ENCODE measurements around the gene IL22RA1. TPM values are rescaled to one million over a fixed set of nuclear protein-coding genes. Genes with fewer than 3 reads are reported as not detected.
A peak's percentile ranks its signal among the peaks of the same experiment; 100 is the strongest.

The IL22RA1 gene
- not detected in 2 replicates for total RNA-seq (2013; cell fraction: nucleolus; rRNA removed)
- not detected in 2 replicates for total RNA-seq (2014; rRNA removed)
- not detected in 2 replicates for total RNA-seq (2014; rRNA removed; fragmentation: Illumina TruSeq; extraction: Trizol)
- total RNA-seq (2021) = 0.08 TPM in 1 of 2 replicates, not detected in the other
- not detected for polyA plus RNA-seq (2011; ENCODE audit: low read depth)
- not detected in 2 replicates for polyA plus RNA-seq (2011; rRNA removed)
- polyA plus RNA-seq (2011; cell fraction: cytosol; rRNA removed) = 0.02 TPM in 1 of 2 replicates, not detected in the other
- not detected in 2 replicates for polyA plus RNA-seq (2011; cell fraction: nucleus; rRNA removed)
- polyA plus RNA-seq (2012) = not detected in 2 replicates
- not detected in 2 replicates for polyA plus RNA-seq (2014; fragmentation: Illumina TruSeq; extraction: Trizol)
- not detected for polyA plus RNA-seq (2014; fragmentation: Nextera tagmentation; extraction: Ambion mirVana)
- polyA plus RNA-seq (2014; rRNA removed) = not detected in 2 replicates
- not detected for polyA plus RNA-seq (2016; fragmentation: Nextera tagmentation; extraction: Ambion mirVana)
- polyA minus RNA-seq (2011; rRNA and poly(A)+ RNA removed) = not detected in 2 replicates
- not detected in 2 replicates for polyA minus RNA-seq (2011; cell fraction: cytosol; rRNA and poly(A)+ RNA removed)
- polyA minus RNA-seq (2011; cell fraction: nucleus; rRNA and poly(A)+ RNA removed) = not detected in 2 replicates
- not detected for Bru-seq, nascent RNA
- BruChase-seq, experiment 1, labeled RNA remaining after a 6-hour chase = not detected
- percentile 4 among the genes with signal in this experiment for BruChase-seq, experiment 2, labeled RNA remaining after a 2-hour chase
- long read RNA-seq, experiment 1 = 0 reads
- long read RNA-seq, experiment 2 = 0 reads

DNA sequence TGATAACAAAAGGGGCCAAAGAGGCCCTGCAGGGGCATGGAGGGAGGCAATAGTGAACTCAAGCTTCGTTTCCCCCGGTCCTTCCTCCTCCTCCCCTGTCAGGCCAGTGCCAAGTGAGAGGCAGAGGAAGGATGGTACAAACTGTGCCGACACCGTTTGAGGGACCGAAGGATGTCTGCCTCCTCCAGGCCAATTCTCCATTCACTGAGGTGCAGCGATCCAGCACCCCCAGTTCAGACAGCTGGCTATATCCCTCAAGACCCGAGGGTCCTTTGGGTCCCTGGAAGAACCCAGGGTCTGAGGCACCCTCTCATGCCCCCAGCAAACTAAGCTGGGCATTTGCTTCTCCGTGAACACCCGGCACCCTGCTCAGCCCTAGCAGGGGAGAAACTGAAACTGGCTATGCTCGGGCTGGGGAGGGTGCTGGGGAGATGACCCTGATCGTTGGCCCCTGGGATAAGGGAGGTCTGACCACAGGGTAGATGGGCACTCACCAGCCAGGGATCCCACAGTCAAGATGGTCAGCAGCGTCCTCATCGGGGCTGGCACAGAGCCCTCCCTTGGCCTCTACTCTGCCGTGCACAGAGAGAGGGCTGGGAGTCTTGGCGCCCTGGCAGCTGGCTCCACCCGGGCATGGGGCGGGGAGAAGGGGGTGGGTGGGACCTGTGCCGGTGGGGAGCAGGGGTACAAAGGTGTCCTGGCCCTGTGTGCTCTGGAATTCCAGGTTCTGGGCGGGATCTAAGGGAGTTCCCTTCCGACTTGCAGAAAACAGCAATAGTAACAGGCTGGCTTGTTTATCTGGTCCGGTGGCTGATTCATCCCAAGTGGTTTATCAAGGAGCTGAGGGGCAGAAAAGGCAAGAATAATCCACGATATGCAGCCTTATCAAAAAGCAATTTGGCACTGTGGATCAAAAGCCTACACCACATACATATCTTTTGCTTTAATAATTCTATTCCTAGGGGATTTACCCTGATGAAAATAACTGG lies at the start of gene IL22RA1:
Gene IL22RA1, minus strand, starts transcription at position 595 of the 989 bp plus-strand sequence. Its CDS starts 58 bp downstream, at position 537.
- Histone ChIP-seq H3K4me1 (ENCODE audit: control insufficient read depth, insufficient read depth, low read length) (no peaks in the 10 kb centered on the region), H3K4me2 (ENCODE audit: control insufficient read depth, insufficient read depth) (no peak within 1 kb of the TSS), H4K20me1 (ENCODE audit: control insufficient read depth, insufficient read depth) (no peaks in the 10 kb centered on the region), H3K9me3 (replicated peaks; ENCODE audit: control insufficient read depth, insufficient read depth, low read length) (no peaks in the 10 kb centered on the region), H3K79me2 (ENCODE audit: control insufficient read depth, insufficient read depth, low read length) (no peaks in the 10 kb centered on the region), H3K9ac (ENCODE audit: control insufficient read depth, insufficient read depth, low read length) (no peak within 1 kb of the TSS), H3K27me3 (replicated peaks in 1 of 2; ENCODE audit: control insufficient read depth in 2 of 2, insufficient read depth in 2 of 2, low read length in 1 of 2) (peaks cover 2 to 9% of the 10 kb centered on the region in 2 experiments; a peak in 2 of 4 replicates), H3K27ac (ENCODE audit: control insufficient read depth, insufficient read depth) (no peak within 1 kb of the TSS), H2AFZ (ENCODE audit: control insufficient read depth, low read depth, low read length) (no peak within 1 kb of the TSS), H3K4me3 (no peak within 1 kb of the TSS), H3K36me3 (ENCODE audit: control insufficient read depth in 2 of 2, insufficient read depth in 2 of 2, low read length in 1 of 2) (no peaks in the 10 kb centered on the region)
- no peak for ATAC-seq
- ChIA-PET SMC1A (ENCODE audit: uncharacterized antibody, unreplicated experiment) (no interaction called here), CTCF (interaction anchor here (1.7 kb wide), 1 partner anchor 59 kb away, joined by 5 read pairs; no protein-coding TSS in a partner anchor), POLR2A (no interaction called here), RAD21 (ENCODE audit: unreplicated experiment) (interaction anchor here (2.1 kb wide), 1 partner anchor 249 kb away, joined by 7 read pairs; no protein-coding TSS in a partner anchor)
- no peak for DNase-seq (ENCODE audit: low read depth, low spot score)
- whole genome bisulfite sequencing (ENCODE audit: insufficient coverage, insufficient replicate concordance, low lambda C conversion rate, missing lambda C conversion rate) = 40% methylated on average over 21 of the region's 22 CpGs
- no TSS peak for BruUV-seq (replicated peaks)
- intact Hi-C loops (cut with micrococcal nuclease; ENCODE audit: unreplicated experiment) = no loop called here
- in situ Hi-C loops (cut with MboI) = no loop called here
- no peak for FAIRE-seq
- no peak for TF ChIP-seq DPF2 (IDR thresholded peaks at IDR 0.05)
- no peak for TF ChIP-seq PKNOX1 (IDR thresholded peaks at IDR 0.05)
- no peak for TF ChIP-seq SMAD1 (IDR thresholded peaks at IDR 0.05; ENCODE audit: low read depth, partially characterized antibody)
- TF ChIP-seq RELA (IDR thresholded peaks at IDR 0.05; ENCODE audit: borderline replicate concordance, partially characterized antibody) = no peak
- no peak for TF ChIP-seq ZNF24 (IDR thresholded peaks at IDR 0.05)
- TF ChIP-seq HDGF (IDR thresholded peaks at IDR 0.05) = no peak
- no peak for TF ChIP-seq SKIL (IDR thresholded peaks at IDR 0.05; ENCODE audit: low read depth, poor library complexity, severe bottlenecking)
- no peak for TF ChIP-seq ZNF207 (IDR thresholded peaks at IDR 0.05; ENCODE audit: borderline replicate concordance)
- TF ChIP-seq USF2 (IDR thresholded peaks at IDR 0.05; ENCODE audit: borderline replicate concordance, low read depth, low read length) = no peak
- no peak for TF ChIP-seq E2F8 (IDR thresholded peaks at IDR 0.05; ENCODE audit: low read depth, partially characterized antibody)
- no peak for TF ChIP-seq ZZZ3 (IDR thresholded peaks at IDR 0.05; ENCODE audit: control insufficient read depth, insufficient read length, low read depth)
